Measurements from ENCODE around the gene SORCS3. TPM values are rescaled to one million over a fixed set of nuclear protein-coding genes. Genes with fewer than 3 reads are reported as not detected.

Gene SORCS3
- total RNA-seq, 1 donor from 2014 or later, result not detected

GRCh38 chr10:104993085-104993484 lies 352.0 kb downstream of the SORCS3 start:
- Mint-ChIP-seq H3K27ac (ENCODE audit: unreplicated experiment) (no peak overlapping the region), H3K4me1 (ENCODE audit: low read depth) (no peaks in the 10 kb centered on the region), H3K9me3 (ENCODE audit: low read depth) (peaks cover 6% of the 10 kb centered on the region), H3K36me3 (ENCODE audit: low read depth) (no peaks in the 10 kb centered on the region), H3K4me3 (ENCODE audit: unreplicated experiment) (no peak overlapping the region), H3K27me3 (ENCODE audit: low read depth) (no peaks in the 10 kb centered on the region)
- TF ChIP-seq, protein P1, sequence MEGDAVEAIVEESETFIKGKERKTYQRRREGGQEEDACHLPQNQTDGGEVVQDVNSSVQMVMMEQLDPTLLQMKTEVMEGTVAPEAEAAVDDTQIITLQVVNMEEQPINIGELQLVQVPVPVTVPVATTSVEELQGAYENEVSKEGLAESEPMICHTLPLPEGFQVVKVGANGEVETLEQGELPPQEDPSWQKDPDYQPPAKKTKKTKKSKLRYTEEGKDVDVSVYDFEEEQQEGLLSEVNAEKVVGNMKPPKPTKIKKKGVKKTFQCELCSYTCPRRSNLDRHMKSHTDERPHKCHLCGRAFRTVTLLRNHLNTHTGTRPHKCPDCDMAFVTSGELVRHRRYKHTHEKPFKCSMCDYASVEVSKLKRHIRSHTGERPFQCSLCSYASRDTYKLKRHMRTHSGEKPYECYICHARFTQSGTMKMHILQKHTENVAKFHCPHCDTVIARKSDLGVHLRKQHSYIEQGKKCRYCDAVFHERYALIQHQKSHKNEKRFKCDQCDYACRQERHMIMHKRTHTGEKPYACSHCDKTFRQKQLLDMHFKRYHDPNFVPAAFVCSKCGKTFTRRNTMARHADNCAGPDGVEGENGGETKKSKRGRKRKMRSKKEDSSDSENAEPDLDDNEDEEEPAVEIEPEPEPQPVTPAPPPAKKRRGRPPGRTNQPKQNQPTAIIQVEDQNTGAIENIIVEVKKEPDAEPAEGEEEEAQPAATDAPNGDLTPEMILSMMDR (IDR thresholded peaks at IDR 0.05), result no peak
- no peak for DNase-seq (ENCODE audit: low spot score)

GRCh38 chr10:105001269-105001668 lies 360.2 kb downstream of the SORCS3 start:
- no peaks in the 10 kb centered on the region for H3K27me3 Mint-ChIP-seq (ENCODE audit: low read depth)
- H3K4me3 Mint-ChIP-seq (ENCODE audit: unreplicated experiment), result no peak overlapping the region
- no peaks in the 10 kb centered on the region for H3K36me3 Mint-ChIP-seq (ENCODE audit: low read depth)
- DNase-seq (ENCODE audit: low spot score), result no peak
- no peak overlapping the region for H3K27ac Mint-ChIP-seq (ENCODE audit: unreplicated experiment)
- no peaks in the 10 kb centered on the region for H3K4me1 Mint-ChIP-seq (ENCODE audit: low read depth)
- no peaks in the 10 kb centered on the region for H3K9me3 Mint-ChIP-seq (ENCODE audit: low read depth)
- TF ChIP-seq, protein P1 (IDR thresholded peaks at IDR 0.05), result no peak

DNA sequence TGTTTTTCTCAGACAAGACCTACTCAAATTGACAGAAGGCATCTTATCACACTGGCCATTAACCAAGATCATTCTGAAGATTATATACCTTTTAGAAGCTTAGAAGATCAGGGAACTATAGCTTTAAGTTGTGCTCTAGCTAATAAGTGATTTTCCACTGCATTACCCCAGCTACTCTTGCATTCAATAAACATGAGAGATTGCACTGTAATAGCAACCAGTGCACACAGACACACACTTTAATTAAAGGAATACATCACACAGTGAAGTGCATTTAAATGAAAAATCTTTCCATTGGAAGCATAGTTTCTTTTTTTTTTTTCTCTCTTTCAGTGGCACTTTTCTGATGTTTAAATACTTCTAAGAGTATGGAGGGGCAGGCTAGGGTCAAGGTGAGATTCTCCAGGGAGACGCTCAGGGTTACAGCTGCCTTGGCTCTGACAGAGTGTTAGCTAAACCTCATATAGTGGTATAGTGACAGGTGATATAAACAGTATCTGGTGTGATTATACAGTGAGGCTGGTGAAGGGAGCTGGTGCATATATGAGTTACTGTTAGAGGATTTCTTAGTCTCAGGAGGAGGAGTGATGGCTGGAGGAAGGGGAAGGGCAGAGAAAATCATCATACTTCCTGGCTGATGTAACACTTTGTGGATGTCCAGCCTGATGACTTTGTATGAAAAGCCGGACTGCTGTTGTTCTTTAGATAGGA lies 369.5 kb downstream of the SORCS3 start:
- H3K4me1 Mint-ChIP-seq (ENCODE audit: low read depth), result no peaks in the 10 kb centered on the region
- no peak for DNase-seq (ENCODE audit: low spot score)
- no peaks in the 10 kb centered on the region for H3K27me3 Mint-ChIP-seq (ENCODE audit: low read depth)
- no peaks in the 10 kb centered on the region for H3K36me3 Mint-ChIP-seq (ENCODE audit: low read depth)
- no peak overlapping the region for H3K4me3 Mint-ChIP-seq (ENCODE audit: unreplicated experiment)
- TF ChIP-seq, protein P1 (IDR thresholded peaks at IDR 0.05), result no peak
- H3K9me3 Mint-ChIP-seq (ENCODE audit: low read depth), result peaks cover 4% of the 10 kb centered on the region
- H3K27ac Mint-ChIP-seq (ENCODE audit: unreplicated experiment), result no peak overlapping the region

GRCh38 chr10:105017116-105017515 lies 376.0 kb downstream of the SORCS3 start:
- Mint-ChIP-seq H3K36me3 (ENCODE audit: low read depth) (no peaks in the 10 kb centered on the region), H3K4me3 (ENCODE audit: unreplicated experiment) (no peak overlapping the region), H3K4me1 (ENCODE audit: low read depth) (no peaks in the 10 kb centered on the region), H3K27me3 (ENCODE audit: low read depth) (no peaks in the 10 kb centered on the region), H3K9me3 (ENCODE audit: low read depth) (peaks cover 9% of the 10 kb centered on the region), H3K27ac (ENCODE audit: unreplicated experiment) (no peak overlapping the region)
- no peak for DNase-seq (ENCODE audit: low spot score)
- TF ChIP-seq, protein P1 (IDR thresholded peaks at IDR 0.05), result no peak

- no peaks in the 10 kb centered on the region for H3K4me1 Mint-ChIP-seq (ENCODE audit: low read depth)
- no peak for DNase-seq (ENCODE audit: low spot score)
- no peak overlapping the region for H3K27ac Mint-ChIP-seq (ENCODE audit: unreplicated experiment)
- peaks cover 9% of the 10 kb centered on the region for H3K9me3 Mint-ChIP-seq (ENCODE audit: low read depth)
- no peak overlapping the region for H3K4me3 Mint-ChIP-seq (ENCODE audit: unreplicated experiment)
- H3K36me3 Mint-ChIP-seq (ENCODE audit: low read depth), result no peaks in the 10 kb centered on the region
- H3K27me3 Mint-ChIP-seq (ENCODE audit: low read depth), result no peaks in the 10 kb centered on the region
- TF ChIP-seq, protein P1 (IDR thresholded peaks at IDR 0.05), result no peak
Measured at GRCh38 chr10:105017691-105018090, 376.6 kb downstream of the SORCS3 start.
